Loucy (cell line): ENCODE results near the gene STUB1.

Experiments
- EZH2phosphoT487 ChIP-seq: fragments of 200-600 bp; IDR thresholded peaks from 2 replicates; pipeline ENCODE4 v1.6.1; 2018; ENCODE audit warnings: antibody characterized with exemption, mild to moderate bottlenecking, moderate library complexity, borderline replicate concordance
- TF ChIP-seq, protein P1 (sequence below): fragments of 200-600 bp; sonication (generic); conservative IDR thresholded peaks from 2 replicates; pipeline ENCODE4 v1.5.1; 2014; ENCODE audit warnings: mild to moderate bottlenecking, antibody characterized with exemption, low read length

GRCh38 chr16:704047-704446 is 23.8 kb downstream of the STUB1 start:
- TF ChIP-seq, protein P1, sequence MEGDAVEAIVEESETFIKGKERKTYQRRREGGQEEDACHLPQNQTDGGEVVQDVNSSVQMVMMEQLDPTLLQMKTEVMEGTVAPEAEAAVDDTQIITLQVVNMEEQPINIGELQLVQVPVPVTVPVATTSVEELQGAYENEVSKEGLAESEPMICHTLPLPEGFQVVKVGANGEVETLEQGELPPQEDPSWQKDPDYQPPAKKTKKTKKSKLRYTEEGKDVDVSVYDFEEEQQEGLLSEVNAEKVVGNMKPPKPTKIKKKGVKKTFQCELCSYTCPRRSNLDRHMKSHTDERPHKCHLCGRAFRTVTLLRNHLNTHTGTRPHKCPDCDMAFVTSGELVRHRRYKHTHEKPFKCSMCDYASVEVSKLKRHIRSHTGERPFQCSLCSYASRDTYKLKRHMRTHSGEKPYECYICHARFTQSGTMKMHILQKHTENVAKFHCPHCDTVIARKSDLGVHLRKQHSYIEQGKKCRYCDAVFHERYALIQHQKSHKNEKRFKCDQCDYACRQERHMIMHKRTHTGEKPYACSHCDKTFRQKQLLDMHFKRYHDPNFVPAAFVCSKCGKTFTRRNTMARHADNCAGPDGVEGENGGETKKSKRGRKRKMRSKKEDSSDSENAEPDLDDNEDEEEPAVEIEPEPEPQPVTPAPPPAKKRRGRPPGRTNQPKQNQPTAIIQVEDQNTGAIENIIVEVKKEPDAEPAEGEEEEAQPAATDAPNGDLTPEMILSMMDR, result no peak
- TF ChIP-seq EZH2phosphoT487, result no peak
